ENCODE measurements around the gene CCDC188.

Gene CCDC188

DNA sequence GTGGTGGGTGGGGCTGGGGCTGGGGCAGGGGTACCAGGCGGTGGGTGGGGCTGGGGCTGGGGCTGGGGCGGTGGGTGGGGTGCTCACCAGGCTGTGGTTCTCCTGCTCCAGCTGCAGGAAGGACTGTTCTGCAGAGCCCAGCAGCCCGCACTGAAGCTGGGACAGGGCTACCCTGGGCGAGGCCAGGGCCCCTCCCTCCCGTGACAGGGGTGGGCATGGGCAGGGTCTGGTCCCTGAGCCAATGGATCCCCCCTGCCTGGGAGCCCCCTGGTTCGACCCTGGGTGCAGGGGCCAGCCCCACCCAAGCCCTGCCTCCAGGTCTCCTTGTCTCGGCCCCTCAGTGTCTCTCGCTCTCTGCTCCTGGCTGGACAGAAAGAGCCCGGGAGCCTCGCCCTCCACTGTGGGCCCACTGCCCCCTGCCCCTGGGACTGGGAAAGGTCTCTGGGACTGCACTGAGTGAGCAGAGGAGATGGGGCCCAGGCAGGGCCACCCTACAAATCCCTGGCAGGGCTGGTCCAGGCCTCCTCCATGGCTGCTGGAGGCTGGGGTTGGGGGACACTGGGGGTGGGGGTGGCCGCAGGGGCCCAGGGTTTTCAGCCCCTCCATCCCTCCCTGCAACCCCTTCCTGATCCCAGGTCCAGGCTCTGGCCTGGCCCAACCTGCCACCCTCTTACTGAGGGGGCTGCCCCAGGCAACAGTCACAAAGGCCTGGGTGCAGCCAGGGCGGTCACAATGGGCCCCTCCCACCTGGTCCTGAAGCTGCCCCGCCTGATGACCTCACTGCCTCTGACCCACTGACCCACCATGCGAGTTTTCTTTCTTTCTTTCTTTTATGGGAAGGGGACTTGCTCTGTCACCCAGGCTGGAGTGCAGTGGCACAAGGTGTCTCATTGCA, at the start of gene CCDC188:
Gene CCDC188 (minus strand): TSS at position 675 of the 895 bp plus-strand sequence. CDS start 69 bp downstream, at position 606.
- no peak for DNase-seq

DNA sequence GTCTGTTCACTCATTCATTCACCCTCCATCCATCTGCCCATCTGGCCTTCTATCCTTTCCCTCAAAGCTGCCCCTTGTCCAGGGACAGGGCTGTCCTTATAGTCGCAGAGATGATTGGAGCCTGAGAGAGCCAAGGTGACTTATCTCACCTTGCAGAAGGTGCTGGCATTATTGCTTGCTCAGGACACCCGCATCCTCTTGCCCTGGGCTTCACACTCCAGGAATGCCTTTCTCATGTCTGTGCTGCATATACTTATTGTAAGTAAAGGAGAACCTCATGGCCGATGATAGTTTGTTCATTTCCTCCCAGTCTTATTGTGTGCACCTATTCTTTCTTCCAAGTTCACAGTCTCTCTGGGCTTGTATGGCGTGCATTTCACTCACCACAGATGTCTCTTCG, 49.1 kb upstream of the CCDC188 start:
- no peak for DNase-seq

GRCh38 chr22:20199413-20199842, 48.6 kb upstream of the CCDC188 start:
- DNase-seq = no peak

GRCh38 chr22:20198557-20199319, 47.9 kb upstream of the CCDC188 start:
- no peak for DNase-seq

- DNase-seq = no peak
Measured at GRCh38 chr22:20197407-20198030, 46.7 kb upstream of the CCDC188 start.

- DNase-seq = no peak
Measured at GRCh38 chr22:20196094-20196842, 45.4 kb upstream of the CCDC188 start.

- DNase-seq = no peak
Measured at GRCh38 chr22:20194681-20195593, 44.1 kb upstream of the CCDC188 start.

DNA sequence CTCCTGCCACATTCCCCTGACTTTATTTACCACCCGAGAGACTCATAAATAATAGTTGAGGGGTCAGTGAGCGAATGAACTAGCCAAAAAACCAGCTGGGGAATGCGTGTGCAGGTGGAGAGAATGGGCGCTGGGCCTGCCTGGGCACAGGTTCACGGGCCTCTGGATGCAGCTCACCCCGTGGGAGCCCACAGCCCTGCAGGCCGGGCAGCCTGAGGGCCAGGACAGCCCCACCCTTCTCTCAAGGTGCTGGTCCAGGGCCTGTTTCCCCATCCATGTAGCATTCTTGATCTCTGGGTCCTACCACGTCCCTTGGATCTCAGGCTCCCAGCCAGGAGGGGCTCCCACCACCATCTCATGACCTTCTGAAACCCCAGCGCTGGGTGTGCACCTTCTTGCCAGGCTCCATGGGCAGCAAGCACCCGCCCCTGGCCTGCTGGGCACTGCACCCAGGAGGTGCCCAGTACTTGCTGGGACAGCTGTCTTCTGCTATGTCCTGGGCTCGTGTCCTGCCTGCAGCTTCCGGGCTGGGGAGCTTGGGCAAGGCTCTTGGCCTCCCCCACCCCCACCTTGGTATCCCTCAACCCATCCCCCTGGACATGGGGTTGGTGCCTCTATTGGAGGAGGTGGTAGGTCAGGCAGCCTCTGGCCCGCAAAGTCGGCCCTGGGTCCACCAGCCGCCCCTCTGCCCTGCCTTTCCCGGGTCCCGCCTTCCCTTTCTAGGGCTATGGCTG, 43.1 kb upstream of the CCDC188 start:
- DNase-seq = no peak

- DNase-seq = no peak
Measured at GRCh38 chr22:20192972-20193760, 42.3 kb upstream of the CCDC188 start.

DNA sequence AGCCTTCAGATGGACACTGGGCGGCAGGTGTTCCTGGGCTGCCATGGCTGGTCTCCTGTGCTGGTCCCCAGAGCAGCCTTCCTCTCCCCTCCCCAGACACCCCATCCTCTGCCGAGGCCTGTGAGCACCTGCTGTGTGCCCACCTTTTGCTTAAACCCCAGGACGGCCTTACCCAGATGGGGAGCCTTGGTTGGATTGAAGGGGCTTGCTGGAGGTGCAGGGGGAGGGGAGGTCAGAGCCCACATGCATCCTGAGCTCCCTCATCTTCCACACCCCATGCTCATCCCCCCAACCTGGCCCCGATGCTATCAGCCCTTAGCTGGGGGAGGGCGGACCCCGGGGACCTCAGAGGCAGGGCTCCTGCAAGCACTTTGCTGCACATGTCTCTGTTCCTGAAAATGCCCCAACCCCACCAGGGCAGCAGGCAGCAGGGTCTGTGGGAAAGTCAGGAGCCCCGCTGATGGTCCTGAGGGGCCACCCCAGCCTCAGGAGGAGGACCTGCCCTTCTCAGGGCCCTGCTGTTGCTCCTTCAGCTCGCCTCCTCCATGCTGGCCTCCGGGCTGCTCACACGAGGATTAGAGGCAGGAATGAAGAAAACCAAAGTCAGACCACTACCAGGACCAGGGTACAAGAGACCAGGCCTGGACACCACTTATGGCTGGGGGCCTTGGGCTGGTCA, 41.6 kb upstream of the CCDC188 start:
- DNase-seq = no peak

DNA sequence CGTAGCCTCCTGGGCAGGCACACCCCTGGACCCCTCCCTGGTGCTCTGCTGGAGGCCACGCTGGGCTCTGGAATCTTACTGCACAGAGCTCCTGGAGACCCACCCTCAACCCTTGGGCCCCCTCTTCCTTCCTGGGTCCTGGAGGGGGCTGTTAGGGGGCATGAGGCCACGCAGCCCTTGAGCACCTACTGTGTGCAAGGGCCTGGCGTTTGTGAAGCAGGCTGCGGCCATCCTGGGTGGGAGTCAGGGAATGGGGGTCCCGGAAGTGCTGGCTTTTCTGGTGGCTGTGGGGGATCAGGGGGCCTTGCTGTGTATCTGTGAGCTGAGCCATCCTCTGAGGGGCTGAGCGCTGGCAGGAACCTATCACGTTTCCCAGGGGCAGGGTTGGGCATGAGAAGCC, 40.9 kb upstream of the CCDC188 start:
- no peak for DNase-seq

DNA sequence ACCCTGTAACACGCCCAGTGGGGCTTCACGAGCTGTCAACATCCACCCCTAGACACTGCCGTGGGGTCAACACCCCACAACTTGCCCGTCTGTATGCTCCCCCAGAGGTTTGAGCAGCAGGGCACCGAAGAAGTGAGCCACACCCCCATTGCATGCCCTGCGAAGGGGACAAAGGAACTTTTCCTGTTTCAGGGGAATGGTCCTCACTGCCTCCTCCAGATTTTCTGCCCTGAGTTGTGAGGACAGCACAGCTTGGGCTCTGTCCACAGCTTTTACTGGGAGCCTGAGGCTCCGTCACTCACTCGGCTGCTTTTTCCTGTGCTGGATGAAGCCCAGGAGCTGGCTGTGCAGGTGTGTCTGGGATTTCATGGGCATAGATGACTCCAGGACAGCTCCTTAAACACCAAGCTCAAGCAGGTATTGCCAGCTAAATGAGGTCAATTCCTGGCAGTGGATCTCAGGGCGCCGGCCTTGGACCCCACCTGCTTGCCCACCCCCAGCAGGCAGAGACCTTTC, 40.2 kb upstream of the CCDC188 start:
- no peak for DNase-seq

- DNase-seq = no peak
Measured at GRCh38 chr22:20188567-20188877, 37.7 kb upstream of the CCDC188 start.

GRCh38 chr22:20187777-20188566, 37.1 kb upstream of the CCDC188 start:
- no peak for DNase-seq

- DNase-seq = no peak
Measured at GRCh38 chr22:20186871-20187546, 36.2 kb upstream of the CCDC188 start.

DNA sequence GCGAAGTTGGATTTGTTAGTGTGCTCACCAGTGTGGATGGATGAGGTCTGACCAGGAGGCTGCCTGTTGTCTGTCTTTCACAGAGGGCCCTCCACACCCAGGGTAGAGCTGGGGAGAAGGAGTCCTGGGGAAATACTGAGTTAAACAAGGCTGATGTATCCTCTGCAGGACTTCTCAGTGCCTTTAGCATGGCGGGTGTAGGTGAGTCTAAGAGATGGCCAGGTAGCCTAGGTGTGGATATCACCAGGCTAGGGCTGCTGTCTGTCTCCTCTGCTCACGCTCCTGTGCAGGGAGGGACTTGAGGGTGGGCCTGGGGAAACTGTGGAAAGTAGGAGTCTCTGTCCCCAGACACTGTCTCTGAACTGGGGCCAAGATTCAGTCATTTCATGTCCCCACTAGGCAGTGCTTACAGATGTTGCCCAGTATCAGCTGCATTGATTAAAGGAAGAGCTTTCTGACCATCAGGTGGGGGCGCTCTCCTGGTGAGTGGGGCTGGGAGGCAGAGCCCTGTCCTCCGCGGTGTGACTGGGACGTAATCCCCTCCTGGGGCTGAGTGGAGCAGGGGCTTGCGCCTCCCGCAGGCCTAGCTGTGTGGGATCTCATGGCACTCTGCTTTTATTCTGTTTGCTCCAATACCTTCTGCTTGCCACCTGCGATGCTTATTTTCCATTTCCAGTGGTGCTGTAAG, 35.5 kb upstream of the CCDC188 start:
- DNase-seq = no peak

- DNase-seq = no peak
Measured at GRCh38 chr22:20185750-20186149, 34.9 kb upstream of the CCDC188 start.

Measured in NK-92 treated with Interleukin-12 subunit alpha and Interleukin-12 subunit beta, amount 100 ng/mL, for 24 hours (cell line).